GM23338 (cell line): ENCODE measurements around the gene SOAT2. TPM values are rescaled to one million over a fixed set of nuclear protein-coding genes. Genes with fewer than 3 reads are reported as not detected.
A peak's percentile ranks its signal among the peaks of the same experiment; 100 is the strongest.

Experiments used
- ATAC-seq: fragments of 200-7000 bp; cut with Tn5 transposase; 3 replicates; pipeline ENCODE4 v1.9.1; 2020
- DNase-seq: peaks from one replicate; pipeline ENCODE4 v3.0.0-alpha.2; 2015; ENCODE audit warnings: low spot score
- H2AFZ ChIP-seq: fragments of 200-600 bp; sonication (generic); 2 replicates; pipeline ENCODE4 v1.8.0; 2016; ENCODE audit warnings: antibody characterized with exemption, mild to moderate bottlenecking, moderate library complexity
- H3F3A ChIP-seq: fragments of 200-600 bp; sonication (generic); replicated peaks from 2 replicates; pipeline ENCODE4 v1.8.0; 2017; ENCODE audit warnings: antibody characterized with exemption, mixed run types, low read depth
- H3K27ac ChIP-seq: fragments of 200-600 bp; sonication (generic); 2 replicates; pipeline ENCODE4 v1.6.1; 2016; ENCODE audit warnings: low read depth
- H3K27me3 ChIP-seq: fragments of 200-600 bp; sonication (generic); 2 replicates; pipeline ENCODE4 v1.8.0; 2016; ENCODE audit warnings: mild to moderate bottlenecking, mixed run types, moderate library complexity; ENCODE audit not compliant: insufficient read depth
- H3K36me3 ChIP-seq: fragments of 200-600 bp; sonication (generic); 2 replicates; pipeline ENCODE4 v1.8.0; 2016; ENCODE audit warnings: mild to moderate bottlenecking; ENCODE audit not compliant: insufficient read depth
- H3K4me1 ChIP-seq: fragments of 200-600 bp; sonication (generic); 2 replicates; pipeline ENCODE4 v1.8.0; 2016; ENCODE audit warnings: mild to moderate bottlenecking, moderate library complexity; ENCODE audit not compliant: insufficient read depth
- H3K4me2 ChIP-seq: fragments of 200-600 bp; sonication (generic); 2 replicates; pipeline ENCODE4 v1.7.1; 2017; ENCODE audit warnings: mixed run types
- H3K4me3 ChIP-seq: fragments of 200-600 bp; sonication (generic); 2 replicates; pipeline ENCODE4 v1.6.1; 2016; ENCODE audit warnings: mixed run types
- H3K79me2 ChIP-seq: fragments of 200-600 bp; sonication (generic); replicated peaks from 2 replicates; pipeline ENCODE4 v1.8.0; 2017; ENCODE audit warnings: mild to moderate bottlenecking; ENCODE audit not compliant: insufficient read depth
- H3K9me2 ChIP-seq: fragments of 200-600 bp; sonication (generic); 2 replicates; pipeline ENCODE4 v1.8.0; 2017; ENCODE audit not compliant: insufficient read depth
- H4K20me1 ChIP-seq: fragments of 200-600 bp; sonication (generic); replicated peaks from 2 replicates; pipeline ENCODE4 v1.8.0; 2017; ENCODE audit warnings: mild to moderate bottlenecking; ENCODE audit not compliant: insufficient read depth
- H3K27ac Mint-ChIP-seq: 2 replicates; pipeline ENCODE4 v1.8.0; 2020; ENCODE audit warnings: inconsistent platforms, mild to moderate bottlenecking, moderate library complexity, mixed read lengths
- H3K27me3 Mint-ChIP-seq: 3 replicates; pipeline ENCODE4 v1.8.0; 2022; ENCODE audit warnings: low read depth, mild to moderate bottlenecking, moderate library complexity, mixed read lengths, inconsistent platforms; ENCODE audit not compliant: insufficient read depth, poor library complexity
- H3K36me3 Mint-ChIP-seq: 3 replicates; pipeline ENCODE4 v1.8.0; 2021; ENCODE audit warnings: low read depth, mild to moderate bottlenecking, inconsistent platforms, moderate library complexity, mixed read lengths
- H3K4me1 Mint-ChIP-seq: 3 replicates; pipeline ENCODE4 v1.8.0; 2020; ENCODE audit warnings: mild to moderate bottlenecking, inconsistent platforms, mixed read lengths
- H3K4me3 Mint-ChIP-seq: 3 replicates; pipeline ENCODE4 v1.8.0; 2021; ENCODE audit warnings: moderate library complexity, mild to moderate bottlenecking, inconsistent platforms, mixed read lengths
- H3K9me3 Mint-ChIP-seq: 3 replicates; pipeline ENCODE4 v1.8.0; 2020; ENCODE audit warnings: moderate library complexity, mild to moderate bottlenecking, inconsistent platforms, mixed read lengths
- CTCF ChIP-seq, 2 experiments: fragments of 200-600 bp in 1 of 2; sonication (generic) in 1 of 2; conservative IDR thresholded peaks; 2 replicates each; pipeline versions ENCODE4 v1.5.1 to v1.6.1; 2016 to 2017; ENCODE audit warnings: antibody characterized with exemption in 2 of 2, low read depth in 2 of 2, mild to moderate bottlenecking in 2 of 2, moderate library complexity in 1 of 2
- EZH2 ChIP-seq: fragments of 200-600 bp; sonication (generic); IDR thresholded peaks from one replicate; pipeline ENCODE4 v1.8.0; 2017; ENCODE audit warnings: antibody characterized with exemption, mild to moderate bottlenecking, low read depth; ENCODE audit not compliant: unreplicated experiment
- EZH2phosphoT487 ChIP-seq: fragments of 200-600 bp; sonication (generic); IDR thresholded peaks from one replicate; pipeline ENCODE4 v1.8.1; 2018; ENCODE audit warnings: antibody characterized with exemption; ENCODE audit not compliant: unreplicated experiment
- NANOG ChIP-seq: IDR thresholded peaks from 2 replicates; pipeline ENCODE4 v1.6.1; 2016; ENCODE audit warnings: antibody characterized with exemption, borderline replicate concordance
- POLR2AphosphoS5 ChIP-seq: IDR thresholded peaks from 2 replicates; pipeline ENCODE4 v1.6.1; 2016; ENCODE audit warnings: antibody characterized with exemption, low read depth
- STAT1 ChIP-seq: IDR thresholded peaks from one replicate; pipeline ENCODE4 v1.6.1; 2016; ENCODE audit warnings: antibody characterized with exemption; ENCODE audit not compliant: unreplicated experiment
- ZNF114 ChIP-seq: fragments of 250-450 bp; sonication (Bioruptor Pico); IDR thresholded peaks from 2 replicates; pipeline ENCODE4 v1.5.0; 2020; ENCODE audit warnings: mild to moderate bottlenecking, moderate library complexity
- ZNF331 ChIP-seq: fragments of 250-450 bp; sonication (Bioruptor Pico); IDR thresholded peaks from 2 replicates; pipeline ENCODE4 v1.5.0; 2020; ENCODE audit warnings: low read depth, mild to moderate bottlenecking, moderate library complexity
- polyA plus RNA-seq: library from polyadenylated mRNA; unstranded; fragments of >200 nt; fragmentation: Nextera tagmentation; extraction: Ambion mirVana; gene quantifications from 2 replicates; pipeline ENCODE4 v1.2.1, GENCODE V29; 2016
- total RNA-seq: library from RNA; depleted of rRNA; stranded (reverse); fragments of >200 nt; shearing (Covaris generic); gene quantifications from 2 replicates; pipeline ENCODE4 v1.2.3, GENCODE V29; 2014
- TF ChIP-seq, protein P1 (sequence below): IDR thresholded peaks from one replicate; pipeline ENCODE4 v1.6.1; 2018; ENCODE audit warnings: antibody characterized with exemption; ENCODE audit not compliant: unreplicated experiment
- TF ChIP-seq, protein P2 (sequence below): fragments of 250-450 bp; sonication (Bioruptor Pico); IDR thresholded peaks from 2 replicates; pipeline ENCODE4 v1.5.0; 2020; ENCODE audit warnings: mild to moderate bottlenecking, moderate library complexity

SOAT2 gene
- total and polyA plus RNA-seq, 2 experiments from 2014 or later: not detected

- TF ChIP-seq, protein P1, sequence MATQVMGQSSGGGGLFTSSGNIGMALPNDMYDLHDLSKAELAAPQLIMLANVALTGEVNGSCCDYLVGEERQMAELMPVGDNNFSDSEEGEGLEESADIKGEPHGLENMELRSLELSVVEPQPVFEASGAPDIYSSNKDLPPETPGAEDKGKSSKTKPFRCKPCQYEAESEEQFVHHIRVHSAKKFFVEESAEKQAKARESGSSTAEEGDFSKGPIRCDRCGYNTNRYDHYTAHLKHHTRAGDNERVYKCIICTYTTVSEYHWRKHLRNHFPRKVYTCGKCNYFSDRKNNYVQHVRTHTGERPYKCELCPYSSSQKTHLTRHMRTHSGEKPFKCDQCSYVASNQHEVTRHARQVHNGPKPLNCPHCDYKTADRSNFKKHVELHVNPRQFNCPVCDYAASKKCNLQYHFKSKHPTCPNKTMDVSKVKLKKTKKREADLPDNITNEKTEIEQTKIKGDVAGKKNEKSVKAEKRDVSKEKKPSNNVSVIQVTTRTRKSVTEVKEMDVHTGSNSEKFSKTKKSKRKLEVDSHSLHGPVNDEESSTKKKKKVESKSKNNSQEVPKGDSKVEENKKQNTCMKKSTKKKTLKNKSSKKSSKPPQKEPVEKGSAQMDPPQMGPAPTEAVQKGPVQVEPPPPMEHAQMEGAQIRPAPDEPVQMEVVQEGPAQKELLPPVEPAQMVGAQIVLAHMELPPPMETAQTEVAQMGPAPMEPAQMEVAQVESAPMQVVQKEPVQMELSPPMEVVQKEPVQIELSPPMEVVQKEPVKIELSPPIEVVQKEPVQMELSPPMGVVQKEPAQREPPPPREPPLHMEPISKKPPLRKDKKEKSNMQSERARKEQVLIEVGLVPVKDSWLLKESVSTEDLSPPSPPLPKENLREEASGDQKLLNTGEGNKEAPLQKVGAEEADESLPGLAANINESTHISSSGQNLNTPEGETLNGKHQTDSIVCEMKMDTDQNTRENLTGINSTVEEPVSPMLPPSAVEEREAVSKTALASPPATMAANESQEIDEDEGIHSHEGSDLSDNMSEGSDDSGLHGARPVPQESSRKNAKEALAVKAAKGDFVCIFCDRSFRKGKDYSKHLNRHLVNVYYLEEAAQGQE: no peak
- no peak for TF ChIP-seq EZH2phosphoT487
- no peak for TF ChIP-seq CTCF (conservative IDR thresholded peaks at IDR 0.05; ENCODE audit: low read depth in 2 of 2)
- no peak for TF ChIP-seq EZH2
These were observed 12.7 kb upstream of the SOAT2 start (continued) for GRCh38 chr12:53090554-53090953.

GRCh38 chr12:53091756-53092155, 11.5 kb upstream of the SOAT2 start:
- Histone ChIP-seq H3K27ac (no peak overlapping the region), H4K20me1 (no peaks in the 10 kb centered on the region), H3K4me1 (peaks cover 14% of the 10 kb centered on the region), H3K4me2 (no peak overlapping the region), H3K9me2 (no peaks in the 10 kb centered on the region), H2AFZ (peak overlapping the region; percentile 49; the same call in 1 of the 2 replicates), H3K4me3 (no peak overlapping the region), H3F3A (0 out of 2 replicates have a peak, but pooled peaks cover 8% of the 10 kb centered on the region), H3K79me2 (no peaks in the 10 kb centered on the region), H3K27me3 (peaks cover 21% of the 10 kb centered on the region), H3K36me3 (no peaks in the 10 kb centered on the region)
- no peak for DNase-seq
- Mint-ChIP-seq H3K4me1 (peaks cover 20% of the 10 kb centered on the region), H3K4me3 (no peak overlapping the region), H3K9me3 (no peaks in the 10 kb centered on the region), H3K36me3 (no peaks in the 10 kb centered on the region), H3K27ac (no peak overlapping the region), H3K27me3 (peaks cover 17% of the 10 kb centered on the region)
- peak; percentile 41 for ATAC-seq
- no peak for TF ChIP-seq POLR2AphosphoS5
- no peak for TF ChIP-seq EZH2
- no peak for TF ChIP-seq NANOG
- TF ChIP-seq EZH2phosphoT487: no peak
- no peak for TF ChIP-seq ZNF114 (CRISPR knock-in tag)
- TF ChIP-seq STAT1: no peak
- TF ChIP-seq, protein P2, sequence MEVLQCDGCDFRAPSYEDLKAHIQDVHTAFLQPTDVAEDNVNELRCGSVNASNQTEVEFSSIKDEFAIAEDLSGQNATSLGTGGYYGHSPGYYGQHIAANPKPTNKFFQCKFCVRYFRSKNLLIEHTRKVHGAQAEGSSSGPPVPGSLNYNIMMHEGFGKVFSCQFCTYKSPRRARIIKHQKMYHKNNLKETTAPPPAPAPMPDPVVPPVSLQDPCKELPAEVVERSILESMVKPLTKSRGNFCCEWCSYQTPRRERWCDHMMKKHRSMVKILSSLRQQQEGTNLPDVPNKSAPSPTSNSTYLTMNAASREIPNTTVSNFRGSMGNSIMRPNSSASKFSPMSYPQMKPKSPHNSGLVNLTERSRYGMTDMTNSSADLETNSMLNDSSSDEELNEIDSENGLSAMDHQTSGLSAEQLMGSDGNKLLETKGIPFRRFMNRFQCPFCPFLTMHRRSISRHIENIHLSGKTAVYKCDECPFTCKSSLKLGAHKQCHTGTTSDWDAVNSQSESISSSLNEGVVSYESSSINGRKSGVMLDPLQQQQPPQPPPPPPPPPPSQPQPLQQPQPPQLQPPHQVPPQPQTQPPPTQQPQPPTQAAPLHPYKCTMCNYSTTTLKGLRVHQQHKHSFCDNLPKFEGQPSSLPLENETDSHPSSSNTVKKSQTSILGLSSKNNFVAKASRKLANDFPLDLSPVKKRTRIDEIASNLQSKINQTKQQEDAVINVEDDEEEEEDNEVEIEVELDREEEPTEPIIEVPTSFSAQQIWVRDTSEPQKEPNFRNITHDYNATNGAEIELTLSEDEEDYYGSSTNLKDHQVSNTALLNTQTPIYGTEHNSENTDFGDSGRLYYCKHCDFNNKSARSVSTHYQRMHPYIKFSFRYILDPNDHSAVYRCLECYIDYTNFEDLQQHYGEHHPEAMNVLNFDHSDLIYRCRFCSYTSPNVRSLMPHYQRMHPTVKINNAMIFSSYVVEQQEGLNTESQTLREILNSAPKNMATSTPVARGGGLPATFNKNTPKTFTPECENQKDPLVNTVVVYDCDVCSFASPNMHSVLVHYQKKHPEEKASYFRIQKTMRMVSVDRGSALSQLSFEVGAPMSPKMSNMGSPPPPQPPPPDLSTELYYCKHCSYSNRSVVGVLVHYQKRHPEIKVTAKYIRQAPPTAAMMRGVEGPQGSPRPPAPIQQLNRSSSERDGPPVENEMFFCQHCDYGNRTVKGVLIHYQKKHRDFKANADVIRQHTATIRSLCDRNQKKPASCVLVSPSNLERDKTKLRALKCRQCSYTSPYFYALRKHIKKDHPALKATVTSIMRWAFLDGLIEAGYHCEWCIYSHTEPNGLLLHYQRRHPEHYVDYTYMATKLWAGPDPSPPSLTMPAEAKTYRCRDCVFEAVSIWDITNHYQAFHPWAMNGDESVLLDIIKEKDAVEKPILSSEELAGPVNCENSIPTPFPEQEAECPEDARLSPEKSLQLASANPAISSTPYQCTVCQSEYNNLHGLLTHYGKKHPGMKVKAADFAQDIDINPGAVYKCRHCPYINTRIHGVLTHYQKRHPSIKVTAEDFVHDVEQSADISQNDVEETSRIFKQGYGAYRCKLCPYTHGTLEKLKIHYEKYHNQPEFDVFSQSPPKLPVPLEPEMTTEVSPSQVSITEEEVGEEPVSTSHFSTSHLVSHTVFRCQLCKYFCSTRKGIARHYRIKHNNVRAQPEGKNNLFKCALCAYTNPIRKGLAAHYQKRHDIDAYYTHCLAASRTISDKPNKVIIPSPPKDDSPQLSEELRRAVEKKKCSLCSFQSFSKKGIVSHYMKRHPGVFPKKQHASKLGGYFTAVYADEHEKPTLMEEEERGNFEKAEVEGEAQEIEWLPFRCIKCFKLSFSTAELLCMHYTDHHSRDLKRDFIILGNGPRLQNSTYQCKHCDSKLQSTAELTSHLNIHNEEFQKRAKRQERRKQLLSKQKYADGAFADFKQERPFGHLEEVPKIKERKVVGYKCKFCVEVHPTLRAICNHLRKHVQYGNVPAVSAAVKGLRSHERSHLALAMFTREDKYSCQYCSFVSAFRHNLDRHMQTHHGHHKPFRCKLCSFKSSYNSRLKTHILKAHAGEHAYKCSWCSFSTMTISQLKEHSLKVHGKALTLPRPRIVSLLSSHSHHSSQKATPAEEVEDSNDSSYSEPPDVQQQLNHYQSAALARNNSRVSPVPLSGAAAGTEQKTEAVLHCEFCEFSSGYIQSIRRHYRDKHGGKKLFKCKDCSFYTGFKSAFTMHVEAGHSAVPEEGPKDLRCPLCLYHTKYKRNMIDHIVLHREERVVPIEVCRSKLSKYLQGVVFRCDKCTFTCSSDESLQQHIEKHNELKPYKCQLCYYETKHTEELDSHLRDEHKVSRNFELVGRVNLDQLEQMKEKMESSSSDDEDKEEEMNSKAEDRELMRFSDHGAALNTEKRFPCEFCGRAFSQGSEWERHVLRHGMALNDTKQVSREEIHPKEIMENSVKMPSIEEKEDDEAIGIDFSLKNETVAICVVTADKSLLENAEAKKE: no peak
- no peak for TF ChIP-seq ZNF331
- no peak for TF ChIP-seq CTCF (conservative IDR thresholded peaks at IDR 0.05; ENCODE audit: low read depth in 2 of 2)
